Astrocyte of the cerebellum (primary cell): ENCODE results near the gene INPP5E.

Experiments used
- DNase-seq: peaks from one replicate; pipeline ENCODE4 v3.0.0-alpha.2; 2011; ENCODE audit warnings: low read depth
- H3K4me3 ChIP-seq: 2 replicates; pipeline ENCODE4 v1.5.1; 2011; ENCODE audit warnings: mild to moderate bottlenecking, low read depth, low read length, moderate library complexity
- CTCF ChIP-seq: IDR thresholded peaks from 2 replicates; pipeline ENCODE4 v1.5.1; 2012; ENCODE audit warnings: low read length, low read depth, moderate library complexity, mild to moderate bottlenecking; ENCODE audit errors: missing control alignments
- in situ Hi-C: cut with HindIII; loops from 2 replicates; pipeline ENCODE4 v1.10.0; 2017; ENCODE audit warnings: low sequenced_read_pairs

INPP5E gene

GRCh38 chr9:136441191-136441680 lies 1.6 kb upstream of the INPP5E start:
- H3K4me3 ChIP-seq: no peak overlapping the region
- TF ChIP-seq CTCF: no peak
- in situ Hi-C loops: no loop called here
- no peak for DNase-seq

GRCh38 chr9:136438548-136439480 lies 831 bp downstream of the INPP5E start:
- in situ Hi-C loops: no loop called here
- DNase-seq: no peak
- peak overlapping the region; percentile 74 for H3K4me3 ChIP-seq
- TF ChIP-seq CTCF: no peak

GRCh38 chr9:136437839-136438547 lies 1.7 kb downstream of the INPP5E start:
- in situ Hi-C loops: no loop called here
- DNase-seq: no peak
- no peak for TF ChIP-seq CTCF
- H3K4me3 ChIP-seq: peak overlapping the region; percentile 74

- DNase-seq: peak; percentile 27
- no peak for TF ChIP-seq CTCF
- H3K4me3 ChIP-seq: peak overlapping the region; percentile 74
- in situ Hi-C loops: no loop called here
These were observed 2.2 kb downstream of the INPP5E start for GRCh38 chr9:136437430-136437829.

- TF ChIP-seq CTCF: no peak
- no peak overlapping the region for H3K4me3 ChIP-seq
- DNase-seq: no peak
- in situ Hi-C loops: no loop called here
These were observed 3.5 kb downstream of the INPP5E start for GRCh38 chr9:136436055-136436634.

GRCh38 chr9:136434580-136435169 lies 5.0 kb downstream of the INPP5E start:
- no peak overlapping the region for H3K4me3 ChIP-seq
- TF ChIP-seq CTCF: no peak
- DNase-seq: no peak
- in situ Hi-C loops: no loop called here
